MM.1S (cell line): ENCODE measurements around the gene TREML4.

Source experiments
- CTCF ChIP-seq: fragments of 300-600 bp; sonication (generic); IDR thresholded peaks from 2 replicates; pipeline ENCODE4 v1.5.1; 2016; ENCODE audit warnings: antibody characterized with exemption, low read length, mixed read lengths
- EZH2 ChIP-seq: fragments of 300-600 bp; sonication (generic); optimal IDR thresholded peaks from 2 replicates; pipeline ENCODE3; 2017; ENCODE audit warnings: low read depth, mild to moderate bottlenecking, antibody characterized with exemption, low read length, mixed read lengths

GRCh38 chr6:41193884-41194283 is 34.3 kb upstream of the TREML4 start:
- no peak for TF ChIP-seq CTCF
- no peak for TF ChIP-seq EZH2
